SK-N-SH (cell line): ENCODE measurements around the gene BMPR1A. TPM values are rescaled to one million over a fixed set of nuclear protein-coding genes. Genes with fewer than 3 reads are reported as not detected.
"Not testable (repeated sequence)": the region's sequence is repeated elsewhere in the genome, so short reads cannot be mapped to it uniquely, and the experiment has no call there.

Source experiments
- CTCF ChIA-PET: fragments of 300-600, 350-600 bp; formaldehyde crosslinking; extraction: SDS; loops from one replicate; lab custom pipeline; 2021; lab: Yijun Ruan, JAX
- POLR2A ChIA-PET: fragments of 350-600 bp; sonication (Branson Sonifier 250); formaldehyde crosslinking; extraction: SDS; loops from one replicate; lab custom pipeline; 2020; ENCODE audit warnings: antibody characterized with exemption, inconsistent platforms; lab: Yijun Ruan, JAX
- DNase-seq: peaks from one replicate; pipeline ENCODE4 v3.0.0; 2012
- H2AFZ ChIP-seq: fragments of 200-600 bp; sonication (generic); 2 replicates; pipeline ENCODE4 v1.8.1; 2016; ENCODE audit warnings: antibody characterized with exemption, mild to moderate bottlenecking, low read depth
- H3F3A ChIP-seq: fragments of 200-600 bp; sonication (generic); replicated peaks from 2 replicates; pipeline ENCODE3; 2016; ENCODE audit warnings: antibody characterized with exemption, mild to moderate bottlenecking; ENCODE audit not compliant: insufficient read depth
- H3K27ac ChIP-seq, 2 experiments: fragments of 200-500 bp in 1 of 2; fragments of 200-600 bp in 1 of 2; sonication (Bioruptor generic) in 1 of 2; sonication (generic), shearing (Covaris generic) in 1 of 2; 2 replicates each; pipeline versions ENCODE4 v1.5.1 to v1.6.1; 2014 to 2016; ENCODE audit warnings: low read depth in 2 of 2, inconsistent platforms in 1 of 2, low read length in 1 of 2, mild to moderate bottlenecking in 1 of 2, mixed read lengths in 1 of 2
- H3K27me3 ChIP-seq: fragments of 200-600 bp; sonication (generic), shearing (Covaris generic); 2 replicates; pipeline ENCODE4 v1.6.1; 2016; ENCODE audit warnings: mixed run types; ENCODE audit not compliant: insufficient read depth
- H3K36me3 ChIP-seq, 2 experiments: fragments of 200-500 bp in 1 of 2; fragments of 200-600 bp in 1 of 2; sonication (Bioruptor generic) in 1 of 2; sonication (generic) in 1 of 2; replicated peaks in 1 of 2; 2 replicates each; pipeline versions ENCODE3 to v1.5.1; 2014 to 2016; ENCODE audit warnings: low read length in 1 of 2, mild to moderate bottlenecking in 1 of 2; ENCODE audit not compliant: insufficient read depth in 2 of 2, control insufficient read depth in 1 of 2
- H3K4me1 ChIP-seq, 2 experiments: fragments of 200-500 bp in 1 of 2; fragments of 200-600 bp in 1 of 2; sonication (Bioruptor generic) in 1 of 2; sonication (generic), shearing (Covaris generic) in 1 of 2; 2 replicates each; pipeline versions ENCODE4 v1.5.1 to v1.6.1; 2014 to 2016; ENCODE audit warnings: low read depth in 1 of 2, low read length in 1 of 2, mixed run types in 1 of 2; ENCODE audit not compliant: insufficient read depth in 2 of 2, control insufficient read depth in 1 of 2
- H3K4me2 ChIP-seq: fragments of 200-600 bp; sonication (generic), shearing (Covaris generic); 2 replicates; pipeline ENCODE4 v1.6.1; 2017; ENCODE audit warnings: mixed run types
- H3K4me3 ChIP-seq, 2 experiments: fragments of 200-500 bp in 1 of 2; fragments of 200-600 bp in 1 of 2; sonication (Bioruptor generic) in 1 of 2; sonication (generic), shearing (Covaris generic) in 1 of 2; 2 replicates each; pipeline versions ENCODE4 v1.5.1 to v1.8.1; 2014 to 2016; ENCODE audit warnings: low read depth in 2 of 2, inconsistent platforms in 1 of 2, low read length in 1 of 2, mild to moderate bottlenecking in 1 of 2, mixed read lengths in 1 of 2, moderate library complexity in 1 of 2
- H3K79me2 ChIP-seq: fragments of 200-600 bp; sonication (generic); 2 replicates; pipeline ENCODE4 v1.8.1; 2017; ENCODE audit warnings: mild to moderate bottlenecking; ENCODE audit not compliant: insufficient read depth
- H3K9ac ChIP-seq: fragments of 200-600 bp; sonication (generic); 2 replicates; pipeline ENCODE4 v1.6.1; 2017; ENCODE audit warnings: mixed run types
- H3K9me2 ChIP-seq: fragments of 200-600 bp; sonication (generic); 2 replicates; pipeline ENCODE4 v1.6.1; 2017; ENCODE audit warnings: mixed run types
- H3K9me3 ChIP-seq: fragments of 200-600 bp; sonication (generic); 2 replicates; pipeline ENCODE4 v1.6.1; 2017; ENCODE audit warnings: mixed run types, mild to moderate bottlenecking, moderate library complexity
- H4K20me1 ChIP-seq: fragments of 200-600 bp; sonication (generic); 2 replicates; pipeline ENCODE4 v1.6.1; 2017; ENCODE audit warnings: mild to moderate bottlenecking, mixed run types; ENCODE audit not compliant: insufficient read depth
- CHD2 ChIP-seq: fragments of 150-350 bp; IDR thresholded peaks from 2 replicates; pipeline ENCODE4 v1.6.1; 2018; ENCODE audit warnings: low read length; ENCODE audit not compliant: partially characterized antibody
- ELF1 ChIP-seq: IDR thresholded peaks from 2 replicates; pipeline ENCODE4 v1.4.0; 2012
- EP300 ChIP-seq, 2 experiments: IDR thresholded peaks; 2 replicates each; pipeline versions ENCODE4 v1.4.0 to v1.6.1; 2012; ENCODE audit warnings: borderline replicate concordance in 1 of 2, low read depth in 1 of 2, low read length in 1 of 2
- FOSL2 ChIP-seq: IDR thresholded peaks from 2 replicates; pipeline ENCODE4 v1.4.0; 2012; ENCODE audit warnings: low read depth, mild to moderate bottlenecking, moderate library complexity, borderline replicate concordance
- FOXJ3 ChIP-seq: sonication (generic); formaldehyde crosslinking; IDR thresholded peaks from 2 replicates; pipeline ENCODE4 v1.5.1; 2020; ENCODE audit warnings: mild to moderate bottlenecking, missing genetic modification reagents
- FOXM1 ChIP-seq: IDR thresholded peaks from 2 replicates; pipeline ENCODE4 v1.4.0; 2012; ENCODE audit warnings: low read depth, mild to moderate bottlenecking
- GABPA ChIP-seq: IDR thresholded peaks from 2 replicates; pipeline ENCODE4 v1.4.0; 2012; ENCODE audit warnings: low read depth, mild to moderate bottlenecking
- MXI1 ChIP-seq: IDR thresholded peaks from 2 replicates; pipeline ENCODE4 v1.6.1; 2012; ENCODE audit warnings: mild to moderate bottlenecking, low read depth, low read length, improper control_type of control experiment
- NRF1 ChIP-seq: IDR thresholded peaks from 2 replicates; pipeline ENCODE4 v1.6.1; 2012; ENCODE audit warnings: low read depth, mild to moderate bottlenecking, low read length
- SIN3A ChIP-seq: IDR thresholded peaks from 2 replicates; pipeline ENCODE4 v1.6.1; 2012; ENCODE audit warnings: low read depth, mild to moderate bottlenecking, low read length, moderate library complexity, borderline replicate concordance
- TCF12 ChIP-seq: IDR thresholded peaks from 2 replicates; pipeline ENCODE4 v1.4.0; 2012
- WGBS: methylation state at CpG from one replicate; pipeline ENCODE4 v1.1.6; 2017; ENCODE audit warnings: low lambda C conversion rate; 5-methylcytosine and 5-hydroxymethylcytosine counted together
- polyA plus RNA-seq, 3 experiments: library from polyadenylated mRNA; depleted of rRNA; stranded (reverse); fragments of >200 nt; gene quantifications; 2 replicates each; pipeline ENCODE4 v1.2.3, GENCODE V29; 2012
- TF ChIP-seq, protein P1 (sequence below): fragments of 200-600 bp; sonication (generic); IDR thresholded peaks from 2 replicates; pipeline ENCODE4 v1.6.1; 2017; ENCODE audit warnings: antibody characterized with exemption, mild to moderate bottlenecking, moderate library complexity
- TF ChIP-seq, protein P2 (sequence below): IDR thresholded peaks from 2 replicates; pipeline ENCODE4 v1.4.0; 2012; ENCODE audit warnings: low read depth
- TF ChIP-seq, protein P3 (sequence below): IDR thresholded peaks from 2 replicates; pipeline ENCODE4; 2012

Gene BMPR1A
- polyA plus RNA-seq, 1 of the 3 experiments (the other 2 are of a cell fraction): 12.7 TPM

DNA sequence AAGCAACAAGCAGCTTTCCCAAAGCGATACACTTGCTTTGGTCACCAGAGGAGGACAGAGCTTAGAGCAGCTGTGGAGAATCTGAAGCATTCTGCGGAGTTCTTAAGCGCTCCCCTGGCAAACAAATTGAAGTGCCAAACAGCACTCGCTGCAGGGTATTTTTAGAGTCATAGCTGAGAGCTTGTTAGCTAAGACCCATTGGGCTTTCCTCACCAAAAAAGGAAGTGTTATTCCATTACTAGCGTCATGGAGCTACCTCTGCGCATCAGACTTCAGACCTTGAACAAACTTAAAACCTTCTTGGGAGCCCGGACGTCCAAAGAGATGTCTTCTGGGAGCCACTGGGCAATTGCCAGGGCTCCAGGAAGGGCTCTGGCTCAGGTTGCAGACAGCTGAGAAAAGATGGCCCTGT, 23.2 kb upstream of the BMPR1A start:
- ChIA-PET POLR2A (interaction anchor here (0.7 kb wide), 1 partner anchor 22 kb away, joined by 3 read pairs; no protein-coding TSS in a partner anchor), CTCF (interaction anchor here (0.8 to 1.0 kb wide), 2 partner anchors 8 to 36 kb away, joined by 3 read pairs; no protein-coding TSS in a partner anchor)
- no peak for TF ChIP-seq FOXM1
- no peak for TF ChIP-seq FOSL2
- TF ChIP-seq ELF1: no peak
- no peak for TF ChIP-seq SIN3A
- TF ChIP-seq, protein P1, sequence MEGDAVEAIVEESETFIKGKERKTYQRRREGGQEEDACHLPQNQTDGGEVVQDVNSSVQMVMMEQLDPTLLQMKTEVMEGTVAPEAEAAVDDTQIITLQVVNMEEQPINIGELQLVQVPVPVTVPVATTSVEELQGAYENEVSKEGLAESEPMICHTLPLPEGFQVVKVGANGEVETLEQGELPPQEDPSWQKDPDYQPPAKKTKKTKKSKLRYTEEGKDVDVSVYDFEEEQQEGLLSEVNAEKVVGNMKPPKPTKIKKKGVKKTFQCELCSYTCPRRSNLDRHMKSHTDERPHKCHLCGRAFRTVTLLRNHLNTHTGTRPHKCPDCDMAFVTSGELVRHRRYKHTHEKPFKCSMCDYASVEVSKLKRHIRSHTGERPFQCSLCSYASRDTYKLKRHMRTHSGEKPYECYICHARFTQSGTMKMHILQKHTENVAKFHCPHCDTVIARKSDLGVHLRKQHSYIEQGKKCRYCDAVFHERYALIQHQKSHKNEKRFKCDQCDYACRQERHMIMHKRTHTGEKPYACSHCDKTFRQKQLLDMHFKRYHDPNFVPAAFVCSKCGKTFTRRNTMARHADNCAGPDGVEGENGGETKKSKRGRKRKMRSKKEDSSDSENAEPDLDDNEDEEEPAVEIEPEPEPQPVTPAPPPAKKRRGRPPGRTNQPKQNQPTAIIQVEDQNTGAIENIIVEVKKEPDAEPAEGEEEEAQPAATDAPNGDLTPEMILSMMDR: no peak
- TF ChIP-seq, protein P2, sequence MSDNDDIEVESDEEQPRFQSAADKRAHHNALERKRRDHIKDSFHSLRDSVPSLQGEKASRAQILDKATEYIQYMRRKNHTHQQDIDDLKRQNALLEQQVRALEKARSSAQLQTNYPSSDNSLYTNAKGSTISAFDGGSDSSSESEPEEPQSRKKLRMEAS: no peak
- TF ChIP-seq EP300 (IDR thresholded peaks at IDR 0.05; ENCODE audit: borderline replicate concordance in 1 of 2, low read depth in 1 of 2, low read length in 1 of 2): no peak
- TF ChIP-seq FOXJ3 (CRISPR knock-in tag): no peak
- no peak for TF ChIP-seq TCF12
- TF ChIP-seq MXI1: no peak
- TF ChIP-seq, protein P3, sequence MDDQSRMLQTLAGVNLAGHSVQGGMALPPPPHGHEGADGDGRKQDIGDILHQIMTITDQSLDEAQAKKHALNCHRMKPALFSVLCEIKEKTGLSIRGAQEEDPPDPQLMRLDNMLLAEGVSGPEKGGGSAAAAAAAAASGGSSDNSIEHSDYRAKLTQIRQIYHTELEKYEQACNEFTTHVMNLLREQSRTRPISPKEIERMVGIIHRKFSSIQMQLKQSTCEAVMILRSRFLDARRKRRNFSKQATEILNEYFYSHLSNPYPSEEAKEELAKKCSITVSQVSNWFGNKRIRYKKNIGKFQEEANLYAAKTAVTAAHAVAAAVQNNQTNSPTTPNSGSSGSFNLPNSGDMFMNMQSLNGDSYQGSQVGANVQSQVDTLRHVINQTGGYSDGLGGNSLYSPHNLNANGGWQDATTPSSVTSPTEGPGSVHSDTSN: no peak
- TF ChIP-seq NRF1: no peak
- DNase-seq: no peak
- Histone ChIP-seq H3K4me2 (no peak overlapping the region), H3K27ac (no peak overlapping the region), H3K27me3 (no peaks in the 10 kb centered on the region), H3K4me3 (no peak overlapping the region), H3K9ac (no peak overlapping the region), H3K9me3 (no peaks in the 10 kb centered on the region), H4K20me1 (no peaks in the 10 kb centered on the region), H3F3A (no peaks in the 10 kb centered on the region), H3K36me3 (no peaks in the 10 kb centered on the region), H2AFZ (no peak overlapping the region), H3K4me1 (peaks cover 0 to 8% of the 10 kb centered on the region in 2 experiments; a peak in 1 of 4 replicates), H3K79me2 (no peaks in the 10 kb centered on the region; the same call in 1 of the 2 replicates), H3K9me2 (no peaks in the 10 kb centered on the region)
- WGBS: 98% methylated on average over 8 of the region's 8 CpGs

DNA sequence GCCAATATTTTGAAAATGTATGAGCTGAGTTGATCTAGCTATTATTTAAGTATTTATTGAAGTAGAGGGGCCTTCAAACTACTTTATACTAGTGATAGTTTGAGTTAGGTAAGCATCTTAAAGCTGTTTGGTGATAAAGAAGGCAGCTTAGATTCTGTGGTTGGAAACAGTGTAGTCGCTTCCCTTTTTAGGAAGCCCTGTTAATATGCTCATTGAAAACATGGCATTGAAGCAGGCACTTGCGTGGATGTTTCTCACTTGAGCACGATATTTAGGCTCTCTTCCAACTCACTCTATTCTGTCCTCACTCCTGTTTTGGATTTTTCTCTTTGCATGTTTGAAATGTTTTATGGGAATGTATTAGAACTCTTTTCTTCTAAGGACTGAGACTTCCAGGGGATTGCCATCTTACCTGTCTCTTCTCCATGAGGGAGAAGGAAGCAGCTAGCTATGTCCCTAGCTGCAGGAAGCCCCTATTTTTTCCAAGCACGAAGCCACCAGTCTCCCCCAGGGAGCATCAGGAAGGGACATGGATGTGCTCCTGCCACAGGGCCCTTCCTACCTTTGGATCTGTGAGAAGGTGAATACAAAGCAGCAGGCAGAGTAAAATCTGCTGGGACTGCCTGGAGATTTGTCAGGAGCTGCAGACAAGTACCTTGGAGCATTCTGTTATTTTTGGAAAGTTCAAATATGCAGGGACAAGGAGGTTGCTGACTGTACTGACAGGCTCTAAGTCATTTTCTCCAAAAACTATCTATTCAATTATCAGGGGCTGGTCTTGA, 22.0 kb upstream of the BMPR1A start:
- no peak for DNase-seq
- Histone ChIP-seq H3K9me3 (no peaks in the 10 kb centered on the region), H3K4me2 (no peak overlapping the region), H4K20me1 (no peaks in the 10 kb centered on the region), H3K79me2 (no peaks in the 10 kb centered on the region; the same call in 1 of the 2 replicates), H3K36me3 (no peaks in the 10 kb centered on the region), H3K9me2 (no peaks in the 10 kb centered on the region), H3K27ac (no peak overlapping the region), H2AFZ (no peak overlapping the region), H3K4me3 (no peak overlapping the region), H3F3A (no peaks in the 10 kb centered on the region), H3K9ac (no peak overlapping the region), H3K4me1 (peaks cover 0 to 8% of the 10 kb centered on the region in 2 experiments; a peak in 1 of 4 replicates), H3K27me3 (no peaks in the 10 kb centered on the region)
- 78% methylated on average over 4 of the region's 4 CpGs for WGBS
- TF ChIP-seq GABPA: no peak
- no peak for TF ChIP-seq NRF1
- no peak for TF ChIP-seq CHD2
- CTCF ChIA-PET: interaction anchor here (0.8 kb wide), 1 partner anchor 165 kb away, joined by 3 read pairs; no protein-coding TSS in a partner anchor
- POLR2A ChIA-PET: no interaction called here

DNA sequence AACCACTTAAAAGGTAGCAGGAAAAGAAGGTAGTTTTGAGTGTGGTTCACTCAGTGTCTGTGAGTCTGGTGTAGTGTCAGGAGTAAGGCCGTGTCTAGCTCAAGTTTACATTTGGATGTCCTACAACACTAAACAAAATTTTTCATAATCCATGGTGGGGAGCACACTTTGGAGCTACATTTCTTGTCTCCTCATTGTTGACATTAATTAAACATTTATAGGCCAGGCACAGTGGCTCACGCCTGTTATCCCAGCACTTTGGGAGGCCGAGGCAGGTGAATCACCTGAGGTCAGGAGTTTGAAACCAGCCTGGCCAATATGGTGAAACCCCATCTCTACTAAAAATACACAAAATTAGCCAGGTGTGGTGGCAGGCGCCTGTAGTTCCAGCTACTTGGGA, 21.1 kb upstream of the BMPR1A start:
- DNase-seq, H3K9me3 ChIP-seq, H3K4me3 ChIP-seq, H3K9me2 ChIP-seq, H3F3A ChIP-seq, H3K4me1 ChIP-seq, H3K27me3 ChIP-seq, H3K27ac ChIP-seq, H3K9ac ChIP-seq, H3K36me3 ChIP-seq, H2AFZ ChIP-seq, POLR2A ChIA-PET, H3K79me2 ChIP-seq, H4K20me1 ChIP-seq, H3K4me2 ChIP-seq: not testable (repeated sequence)
- 91% methylated on average over 4 of the region's 4 CpGs for WGBS
- CTCF ChIA-PET: interaction anchor here (0.7 to 1.6 kb wide), 4 partner anchors 9 to 164 kb away, joined by 3 to 4 read pairs (median 4); no protein-coding TSS in a partner anchor
